ENCODE results near the gene HTR1B.

The HTR1B gene

GRCh38 chr6:77446249-77446648, 17.0 kb downstream of the HTR1B start:
- Mint-ChIP-seq H3K4me3 (no peak overlapping the region), H3K9me3 (no peaks in the 10 kb centered on the region)

GRCh38 chr6:77445214-77445613, 18.1 kb downstream of the HTR1B start:
- no peak for DNase-seq (ENCODE audit: low spot score)
- no peaks in the 10 kb centered on the region for H3K4me1 Mint-ChIP-seq (ENCODE audit: low read depth)
- H3K27me3 Mint-ChIP-seq (ENCODE audit: low read depth): no peaks in the 10 kb centered on the region
- no peaks in the 10 kb centered on the region for H3K9me3 Mint-ChIP-seq
- H3K27ac Mint-ChIP-seq: no peak overlapping the region
- no peaks in the 10 kb centered on the region for H3K36me3 Mint-ChIP-seq (ENCODE audit: low read depth)
- no peak overlapping the region for H3K4me3 Mint-ChIP-seq

More at GRCh38 chr6:77446249-77446648, 17.0 kb downstream of the HTR1B start:
- H3K36me3 Mint-ChIP-seq (ENCODE audit: low read depth): no peaks in the 10 kb centered on the region
- no peaks in the 10 kb centered on the region for H3K27me3 Mint-ChIP-seq (ENCODE audit: low read depth)
- no peak overlapping the region for H3K27ac Mint-ChIP-seq
- DNase-seq (ENCODE audit: low spot score): no peak
- no peaks in the 10 kb centered on the region for H3K4me1 Mint-ChIP-seq (ENCODE audit: low read depth)

- Mint-ChIP-seq H3K4me1 (ENCODE audit: low read depth) (no peaks in the 10 kb centered on the region), H3K27me3 (ENCODE audit: low read depth) (no peaks in the 10 kb centered on the region), H3K27ac (no peak overlapping the region), H3K9me3 (peaks cover 4% of the 10 kb centered on the region), H3K36me3 (ENCODE audit: low read depth) (no peaks in the 10 kb centered on the region), H3K4me3 (no peak overlapping the region)
- DNase-seq (ENCODE audit: low spot score): no peak
Observed at GRCh38 chr6:77440206-77440976, 22.9 kb downstream of the HTR1B start.

GRCh38 chr6:77433888-77434287, 29.4 kb downstream of the HTR1B start:
- no peaks in the 10 kb centered on the region for H3K36me3 Mint-ChIP-seq (ENCODE audit: low read depth)
- no peak overlapping the region for H3K27ac Mint-ChIP-seq
- H3K9me3 Mint-ChIP-seq: peaks cover 8% of the 10 kb centered on the region

GRCh38 chr6:77430504-77430903, 32.8 kb downstream of the HTR1B start:
- H3K9me3 Mint-ChIP-seq: peaks cover 5% of the 10 kb centered on the region
- H3K27me3 Mint-ChIP-seq (ENCODE audit: low read depth): no peaks in the 10 kb centered on the region
- H3K27ac Mint-ChIP-seq: no peak overlapping the region
- no peak for DNase-seq (ENCODE audit: low spot score)
- H3K4me3 Mint-ChIP-seq: no peak overlapping the region
- H3K4me1 Mint-ChIP-seq (ENCODE audit: low read depth): no peaks in the 10 kb centered on the region
- H3K36me3 Mint-ChIP-seq (ENCODE audit: low read depth): no peaks in the 10 kb centered on the region

More at GRCh38 chr6:77433888-77434287, 29.4 kb downstream of the HTR1B start:
- no peak for DNase-seq (ENCODE audit: low spot score)
- no peaks in the 10 kb centered on the region for H3K27me3 Mint-ChIP-seq (ENCODE audit: low read depth)
- no peak overlapping the region for H3K4me3 Mint-ChIP-seq
- no peaks in the 10 kb centered on the region for H3K4me1 Mint-ChIP-seq (ENCODE audit: low read depth)

GRCh38 chr6:77425671-77426070, 37.6 kb downstream of the HTR1B start:
- H3K27ac Mint-ChIP-seq: no peak overlapping the region
- no peaks in the 10 kb centered on the region for H3K27me3 Mint-ChIP-seq (ENCODE audit: low read depth)
- H3K36me3 Mint-ChIP-seq (ENCODE audit: low read depth): no peaks in the 10 kb centered on the region
- DNase-seq (ENCODE audit: low spot score): no peak
- peaks cover 8% of the 10 kb centered on the region for H3K9me3 Mint-ChIP-seq
- H3K4me3 Mint-ChIP-seq: no peak overlapping the region
- H3K4me1 Mint-ChIP-seq (ENCODE audit: low read depth): no peaks in the 10 kb centered on the region

GRCh38 chr6:77425216-77425615, 38.1 kb downstream of the HTR1B start:
- peaks cover 7% of the 10 kb centered on the region for H3K9me3 Mint-ChIP-seq
- no peaks in the 10 kb centered on the region for H3K4me1 Mint-ChIP-seq (ENCODE audit: low read depth)
- no peak overlapping the region for H3K4me3 Mint-ChIP-seq
- no peaks in the 10 kb centered on the region for H3K27me3 Mint-ChIP-seq (ENCODE audit: low read depth)
- H3K27ac Mint-ChIP-seq: no peak overlapping the region
- DNase-seq (ENCODE audit: low spot score): no peak
- no peaks in the 10 kb centered on the region for H3K36me3 Mint-ChIP-seq (ENCODE audit: low read depth)

- no peak overlapping the region for H3K27ac Mint-ChIP-seq
- H3K9me3 Mint-ChIP-seq: peaks cover 4% of the 10 kb centered on the region
- no peak for DNase-seq (ENCODE audit: low spot score)
- no peaks in the 10 kb centered on the region for H3K27me3 Mint-ChIP-seq (ENCODE audit: low read depth)
- H3K4me1 Mint-ChIP-seq (ENCODE audit: low read depth): no peaks in the 10 kb centered on the region
- no peaks in the 10 kb centered on the region for H3K36me3 Mint-ChIP-seq (ENCODE audit: low read depth)
- H3K4me3 Mint-ChIP-seq: no peak overlapping the region
Observed at GRCh38 chr6:77424761-77425160, 38.5 kb downstream of the HTR1B start.

GRCh38 chr6:77416839-77417238, 46.5 kb downstream of the HTR1B start:
- Mint-ChIP-seq H3K4me3 (no peak overlapping the region), H3K27me3 (ENCODE audit: low read depth) (no peaks in the 10 kb centered on the region), H3K9me3 (peaks cover 4% of the 10 kb centered on the region), H3K4me1 (ENCODE audit: low read depth) (no peaks in the 10 kb centered on the region), H3K27ac (no peak overlapping the region), H3K36me3 (ENCODE audit: low read depth) (no peaks in the 10 kb centered on the region)
- DNase-seq (ENCODE audit: low spot score): no peak

- no peak for DNase-seq (ENCODE audit: low spot score)
- peaks cover 4% of the 10 kb centered on the region for H3K9me3 Mint-ChIP-seq
- no peak overlapping the region for H3K27ac Mint-ChIP-seq
- no peaks in the 10 kb centered on the region for H3K4me1 Mint-ChIP-seq (ENCODE audit: low read depth)
- no peak overlapping the region for H3K4me3 Mint-ChIP-seq
- H3K36me3 Mint-ChIP-seq (ENCODE audit: low read depth): no peaks in the 10 kb centered on the region
- no peaks in the 10 kb centered on the region for H3K27me3 Mint-ChIP-seq (ENCODE audit: low read depth)
Observed at GRCh38 chr6:77415706-77416105, 47.6 kb downstream of the HTR1B start.

Measured in T-helper 2 cell treated with Interferon-gamma antibody and Interleukin-4, amounts not matched to agents 5 μg/mL and 100 μg/mL, for 36 hours (primary cell).